Activated gamma-delta T cell (primary cell): ENCODE results near the gene RCOR1.
"Not testable (repeated sequence)": the region's sequence is repeated elsewhere in the genome, so short reads cannot be mapped to it uniquely, and the experiment has no call there.

Source experiments
- DNase-seq: peaks from one replicate; lab custom pipeline; 2025; lab: John Stamatoyannopoulos, UW
- total RNA-seq, 2 donors: gene quantifications; one replicate each; lab custom pipeline; 2026; lab: John Stamatoyannopoulos, UW

RCOR1 gene
- total RNA-seq = 43.8 to 49.2 reads per million in 2 donors

GRCh38 chr14:102591944-102592762, at the start of gene RCOR1:
RCOR1 (plus strand) TSS chr14:102592649; CDS start chr14:102592887, 238 bp downstream.
- DNase-seq = peak; percentile 98

DNA sequence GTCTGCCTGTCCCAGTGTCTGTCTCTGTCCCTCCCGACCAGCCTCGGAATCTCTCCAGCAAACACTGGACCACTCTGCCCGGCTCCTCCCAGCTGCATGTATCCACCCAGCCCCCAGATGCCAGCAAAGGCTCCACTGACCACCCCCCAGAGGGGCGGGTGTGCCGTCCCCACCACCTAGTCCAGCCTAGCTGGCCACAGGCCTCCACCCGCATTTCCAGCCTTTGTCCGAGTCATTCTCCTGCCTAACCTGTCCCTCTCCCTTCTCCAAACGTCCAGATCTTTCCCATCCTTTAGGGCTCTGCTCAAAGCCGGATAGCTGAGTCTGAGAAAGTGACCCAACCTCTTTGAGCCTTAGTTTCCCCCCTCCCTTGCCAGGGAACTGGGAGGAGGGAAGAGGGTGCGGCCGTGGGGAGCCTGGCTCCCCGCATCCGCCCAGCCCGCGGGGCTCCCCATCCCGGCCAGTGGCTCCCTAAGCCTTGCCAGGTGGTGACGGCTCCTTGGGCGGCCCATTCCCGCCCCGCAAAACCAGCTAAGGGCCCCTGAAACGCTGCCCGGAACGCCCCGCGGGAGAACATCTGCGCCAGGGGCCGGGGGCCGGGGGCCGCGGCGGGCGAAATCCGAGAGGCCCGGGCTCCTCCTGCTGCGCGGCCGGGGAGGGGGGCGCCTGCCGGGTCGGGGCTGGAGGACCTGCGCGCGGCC, 48.3 kb upstream of the RCOR1 start:
- no peak for DNase-seq

GRCh38 chr14:102544747-102545460, 47.5 kb upstream of the RCOR1 start:
- no peak for DNase-seq

DNA sequence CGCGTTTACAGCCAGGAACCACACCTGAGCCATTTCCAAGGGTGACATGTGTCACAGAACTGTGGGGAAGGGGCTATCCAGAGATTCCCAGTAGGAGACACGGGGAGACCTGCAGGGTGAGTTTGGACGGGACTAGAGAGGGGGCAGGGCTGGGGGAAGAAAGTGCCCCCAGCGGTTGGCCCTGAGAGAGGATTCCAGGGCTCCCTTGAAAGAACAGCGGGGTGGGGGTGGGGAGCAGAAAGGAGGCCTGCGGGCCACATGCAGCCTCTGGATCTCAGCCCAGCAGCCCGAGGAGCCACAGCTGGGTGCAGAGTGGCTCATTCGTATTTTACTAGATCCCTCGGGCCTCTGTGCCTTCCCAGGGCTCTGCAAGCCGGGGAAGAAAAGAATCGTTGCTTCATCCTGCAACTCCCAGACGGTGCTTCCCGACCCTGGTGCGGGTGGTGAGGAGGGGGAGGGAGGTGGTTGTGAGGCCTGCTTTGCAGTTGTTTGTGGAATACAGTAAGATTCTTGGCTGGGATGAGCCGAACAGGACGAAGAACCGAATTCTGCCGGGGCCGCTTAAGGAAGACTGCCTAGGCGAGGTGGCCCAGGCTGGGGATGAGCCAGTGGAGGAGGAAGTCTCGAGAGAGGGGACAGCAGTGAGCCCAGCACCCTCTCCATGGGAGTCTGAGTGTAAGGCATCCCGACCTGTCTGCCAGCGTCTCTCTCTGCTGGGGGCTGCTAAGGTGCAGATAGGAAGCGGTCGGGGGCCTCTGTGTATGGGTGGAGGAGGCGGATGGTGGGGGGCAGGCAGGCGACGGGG, 46.8 kb upstream of the RCOR1 start:
- DNase-seq = no peak

- no peak for DNase-seq
These were observed 43.7 kb upstream of the RCOR1 start for GRCh38 chr14:102548616-102549240.

DNA sequence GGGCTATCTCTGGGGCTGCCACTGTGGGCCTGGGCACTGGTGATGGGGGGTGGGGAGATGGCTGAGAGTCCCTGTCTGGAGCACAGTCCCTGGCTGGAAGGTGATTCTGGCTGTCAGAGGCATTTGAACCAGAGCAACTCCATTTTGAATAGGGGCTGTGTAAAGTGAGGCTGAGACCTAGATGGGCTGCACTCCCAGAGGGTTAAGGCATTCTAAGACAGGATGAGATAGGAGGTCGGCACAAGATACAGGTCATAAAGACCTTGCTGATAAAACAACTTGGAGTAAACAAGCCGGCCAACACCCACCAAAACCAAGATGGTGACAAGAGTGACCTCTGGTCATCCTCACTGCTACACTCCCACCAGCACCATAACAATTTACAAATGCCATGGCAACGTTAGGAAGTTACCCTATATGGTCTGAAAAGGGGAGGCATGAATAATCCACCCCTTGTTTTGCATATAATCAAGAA, 41.5 kb upstream of the RCOR1 start:
- DNase-seq = not testable (repeated sequence)

- no peak for DNase-seq
These were observed 40.3 kb upstream of the RCOR1 start for GRCh38 chr14:102551995-102552705.

DNA sequence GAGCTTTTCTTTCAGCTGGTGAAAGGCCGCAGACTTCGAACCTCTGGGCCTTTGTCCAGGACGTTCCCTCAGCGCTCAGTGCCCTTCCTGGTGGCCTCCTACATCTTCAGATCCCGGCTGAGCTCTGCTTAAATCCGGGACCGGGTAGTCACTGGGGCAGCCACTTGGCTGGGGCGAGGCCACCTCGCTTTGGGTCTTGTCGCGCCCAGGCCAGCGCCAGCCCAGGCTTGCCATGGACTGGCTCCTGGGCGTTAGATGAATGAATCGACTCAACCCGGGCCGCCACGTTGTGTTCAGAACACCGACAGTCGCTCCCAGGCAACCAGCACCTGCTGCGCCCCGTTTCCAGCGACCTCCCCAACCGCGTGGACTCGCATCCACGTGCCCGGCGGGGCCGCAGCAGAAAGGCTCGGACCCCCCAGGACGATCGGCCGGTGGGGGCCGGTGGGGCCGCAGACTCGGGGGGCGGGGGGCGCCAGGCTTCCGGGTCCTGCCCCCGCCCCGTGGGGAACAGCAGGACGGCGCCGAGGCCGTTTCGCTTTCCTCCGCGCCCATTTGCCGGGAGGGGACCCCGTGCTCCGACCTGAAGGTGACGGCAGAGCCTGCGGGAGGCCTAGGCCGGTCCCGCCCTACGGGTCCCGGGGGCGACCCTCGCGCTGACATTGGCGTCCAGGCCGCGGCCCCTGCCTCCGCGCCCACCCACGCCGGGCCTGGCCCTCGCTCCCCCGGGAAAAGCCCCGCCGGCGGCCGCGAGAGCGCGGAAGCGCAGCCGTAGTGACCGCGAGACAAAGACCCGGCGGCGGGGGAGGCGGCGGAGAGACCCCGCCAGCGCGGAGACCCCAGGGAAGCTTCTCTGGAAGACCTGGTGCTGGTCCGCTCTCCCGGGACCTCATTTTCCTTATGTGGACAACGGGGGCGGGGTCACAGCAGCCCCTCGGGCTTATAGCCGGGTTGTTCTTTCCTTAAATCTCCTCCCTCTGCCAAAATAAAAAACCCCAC, 37.3 kb upstream of the RCOR1 start:
- DNase-seq = peak; percentile 46

DNA sequence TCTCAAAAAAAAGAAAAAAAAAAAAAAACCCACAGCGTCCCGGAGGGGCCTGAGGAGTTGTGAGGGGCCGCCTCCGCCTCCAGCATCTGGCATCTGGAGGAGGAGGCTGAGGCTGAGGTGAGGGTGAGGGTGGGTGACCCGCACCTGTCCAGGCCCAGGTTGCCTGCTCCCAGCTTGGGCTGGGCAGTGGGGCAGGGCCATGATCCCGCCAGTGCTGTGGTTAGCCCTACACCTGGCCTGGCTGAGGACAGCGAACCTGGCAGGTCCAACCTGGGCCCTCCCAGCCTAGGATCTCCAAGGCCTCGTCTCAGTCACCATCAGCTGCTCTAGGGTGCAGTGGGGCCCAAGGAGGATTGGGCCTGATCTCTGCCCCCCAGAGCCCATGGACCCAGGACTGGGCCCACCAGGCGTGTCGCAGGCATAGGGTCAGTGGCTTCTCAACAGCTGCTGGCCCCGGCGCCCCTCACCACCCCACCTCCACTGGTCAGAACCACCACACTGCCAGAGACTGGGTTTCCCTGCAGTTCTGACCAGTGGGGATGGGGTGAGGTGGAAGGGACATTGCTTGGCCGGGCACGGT, 36.3 kb upstream of the RCOR1 start:
- DNase-seq = no peak

DNA sequence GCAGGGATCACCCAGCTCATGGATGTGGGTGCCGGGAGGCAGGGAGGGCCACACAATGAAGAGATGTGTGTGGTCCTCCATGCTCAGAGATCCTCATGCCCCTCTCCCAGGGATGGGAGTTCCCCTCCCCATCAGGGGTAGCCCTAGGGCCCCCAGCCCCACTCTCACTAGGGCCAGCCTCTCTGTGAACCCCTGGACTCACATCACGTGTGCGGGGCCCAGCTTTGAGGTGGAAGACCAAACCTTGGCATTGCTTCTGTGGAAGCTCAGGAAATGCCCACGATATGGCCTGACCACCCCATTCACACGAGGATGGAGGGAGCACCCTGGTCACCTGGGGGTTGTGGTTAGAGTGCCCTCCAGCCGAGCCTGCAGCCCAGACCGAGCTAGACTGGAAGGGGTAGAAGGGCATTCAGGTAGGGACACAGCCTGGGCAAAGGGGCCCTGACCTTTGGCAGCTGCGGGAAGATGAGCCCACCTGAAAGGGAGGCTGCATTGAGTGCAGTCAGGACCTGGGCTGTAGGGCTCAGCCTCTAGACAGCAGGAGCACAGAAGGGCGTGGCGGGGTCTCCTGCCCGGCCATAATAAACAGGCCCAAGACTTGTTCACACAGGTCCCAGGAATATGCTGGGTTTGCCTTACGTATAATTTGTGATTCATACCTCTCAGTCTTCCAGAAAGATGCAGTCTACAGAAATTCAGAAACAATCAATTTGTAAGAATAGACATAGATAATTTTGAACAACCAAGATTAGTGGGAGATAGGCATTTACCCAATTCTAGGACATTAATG, 34.8 kb upstream of the RCOR1 start:
- DNase-seq = no peak

DNA sequence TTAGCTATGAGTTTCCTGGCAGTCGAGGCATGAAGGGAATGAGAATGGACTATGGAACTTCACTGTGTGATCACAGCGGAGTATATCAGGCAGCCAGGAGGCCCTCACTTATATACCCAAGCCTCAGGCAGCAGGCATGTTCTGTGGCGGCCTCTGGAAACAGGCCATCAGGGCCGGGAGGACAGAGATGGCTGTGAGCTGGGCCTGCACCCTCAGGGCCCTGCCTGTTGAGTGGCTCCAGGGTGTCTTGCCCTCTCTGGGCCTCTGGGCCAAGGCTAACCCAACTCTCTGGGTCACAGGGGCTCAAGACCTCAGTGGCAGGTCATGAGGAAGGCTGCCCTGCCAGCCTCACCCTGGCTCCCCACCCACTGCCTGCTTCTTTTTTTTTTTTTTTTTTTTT, 33.9 kb upstream of the RCOR1 start:
- no peak for DNase-seq

GRCh38 chr14:102560458-102561261, 31.8 kb upstream of the RCOR1 start:
- DNase-seq = no peak

DNA sequence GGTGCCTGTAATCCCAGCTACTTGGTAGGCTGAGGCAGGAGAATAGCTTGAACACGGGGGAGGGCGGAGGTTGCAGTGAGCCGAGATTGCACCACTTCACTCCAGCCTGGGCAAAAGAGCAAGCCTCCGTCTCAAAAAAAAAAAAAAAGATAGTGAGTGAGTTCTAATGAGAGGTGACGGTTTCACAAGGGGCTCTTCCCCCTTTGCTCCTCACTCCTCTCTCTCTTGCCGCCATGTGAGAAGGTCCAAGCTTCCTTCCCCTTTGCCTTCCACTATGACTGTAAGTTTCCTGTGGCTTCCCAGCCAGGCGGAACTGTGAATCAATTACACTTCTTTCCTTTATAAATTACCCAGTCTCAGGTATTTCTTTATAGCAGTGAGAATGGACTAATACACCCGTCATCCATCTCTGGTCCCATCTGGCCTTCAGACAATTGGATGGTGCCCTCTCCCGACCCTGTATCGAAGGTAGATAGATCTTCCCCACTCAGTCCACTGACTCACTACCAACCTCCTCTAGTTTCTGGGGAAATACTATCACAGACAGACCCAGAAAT, 27.0 kb upstream of the RCOR1 start:
- no peak for DNase-seq

- DNase-seq = no peak
These were observed 26.5 kb upstream of the RCOR1 start for GRCh38 chr14:102565959-102566358.

GRCh38 chr14:102568115-102568614, 24.3 kb upstream of the RCOR1 start:
- DNase-seq = no peak

GRCh38 chr14:102570334-102570995, 22.0 kb upstream of the RCOR1 start:
- no peak for DNase-seq
